ENCODE results near the gene MRPL23.

DNA sequence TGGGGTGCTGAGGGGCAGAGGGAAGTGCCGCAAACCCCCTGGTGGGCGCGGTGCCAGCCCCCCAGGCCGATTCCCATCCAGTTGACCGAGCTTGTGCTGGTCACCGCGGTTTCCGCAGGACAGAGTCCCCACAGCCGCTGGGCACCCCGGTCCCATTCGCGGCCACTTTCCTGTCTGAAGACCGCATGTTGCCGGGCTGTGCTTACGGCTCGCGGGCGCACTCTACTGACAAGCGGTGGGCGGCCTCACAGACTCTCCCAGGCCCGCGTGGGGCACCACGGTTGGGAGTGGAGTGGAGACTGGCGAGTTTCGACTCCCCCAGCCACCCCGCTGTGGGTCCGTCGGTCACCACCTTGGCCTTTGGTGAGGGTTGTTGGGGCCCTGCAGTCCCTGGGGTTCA lies 51.2 kb downstream of the MRPL23 start:
- TF ChIP-seq POLR2AphosphoS5 (IDR thresholded peaks at IDR 0.05; ENCODE audit: low read depth, low read length) (no peak), TAF1 (IDR thresholded peaks at IDR 0.05; ENCODE audit: borderline replicate concordance, insufficient read depth, low read length) (no peak), SIN3A (IDR thresholded peaks at IDR 0.05; ENCODE audit: borderline replicate concordance, insufficient read depth, low read length) (no peak)
- TF ChIP-seq, protein P1, sequence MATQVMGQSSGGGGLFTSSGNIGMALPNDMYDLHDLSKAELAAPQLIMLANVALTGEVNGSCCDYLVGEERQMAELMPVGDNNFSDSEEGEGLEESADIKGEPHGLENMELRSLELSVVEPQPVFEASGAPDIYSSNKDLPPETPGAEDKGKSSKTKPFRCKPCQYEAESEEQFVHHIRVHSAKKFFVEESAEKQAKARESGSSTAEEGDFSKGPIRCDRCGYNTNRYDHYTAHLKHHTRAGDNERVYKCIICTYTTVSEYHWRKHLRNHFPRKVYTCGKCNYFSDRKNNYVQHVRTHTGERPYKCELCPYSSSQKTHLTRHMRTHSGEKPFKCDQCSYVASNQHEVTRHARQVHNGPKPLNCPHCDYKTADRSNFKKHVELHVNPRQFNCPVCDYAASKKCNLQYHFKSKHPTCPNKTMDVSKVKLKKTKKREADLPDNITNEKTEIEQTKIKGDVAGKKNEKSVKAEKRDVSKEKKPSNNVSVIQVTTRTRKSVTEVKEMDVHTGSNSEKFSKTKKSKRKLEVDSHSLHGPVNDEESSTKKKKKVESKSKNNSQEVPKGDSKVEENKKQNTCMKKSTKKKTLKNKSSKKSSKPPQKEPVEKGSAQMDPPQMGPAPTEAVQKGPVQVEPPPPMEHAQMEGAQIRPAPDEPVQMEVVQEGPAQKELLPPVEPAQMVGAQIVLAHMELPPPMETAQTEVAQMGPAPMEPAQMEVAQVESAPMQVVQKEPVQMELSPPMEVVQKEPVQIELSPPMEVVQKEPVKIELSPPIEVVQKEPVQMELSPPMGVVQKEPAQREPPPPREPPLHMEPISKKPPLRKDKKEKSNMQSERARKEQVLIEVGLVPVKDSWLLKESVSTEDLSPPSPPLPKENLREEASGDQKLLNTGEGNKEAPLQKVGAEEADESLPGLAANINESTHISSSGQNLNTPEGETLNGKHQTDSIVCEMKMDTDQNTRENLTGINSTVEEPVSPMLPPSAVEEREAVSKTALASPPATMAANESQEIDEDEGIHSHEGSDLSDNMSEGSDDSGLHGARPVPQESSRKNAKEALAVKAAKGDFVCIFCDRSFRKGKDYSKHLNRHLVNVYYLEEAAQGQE (IDR thresholded peaks at IDR 0.05; ENCODE audit: insufficient read depth in 1 of 2, low read depth in 2 of 2, low read length in 2 of 2), result no peak
